Prostate gland (tissue), 2 donors: ENCODE results near the gene C1QTNF6. TPM values are rescaled to one million over a fixed set of nuclear protein-coding genes. Genes with fewer than 3 reads are reported as not detected.

Experiments used
- DNase-seq: peaks from one replicate; pipeline ENCODE4 v3.0.0-alpha.2; 2019; ENCODE audit warnings: low spot score
- H3K27ac ChIP-seq, 2 donors: fragments of 200-600 bp; sonication (generic); 2 replicates each; pipeline ENCODE4 v1.5.1; 2017 to 2019
- H3K27me3 ChIP-seq: fragments of 200-600 bp; sonication (generic); replicated peaks from 2 replicates; pipeline ENCODE4 v1.5.1; 2019; ENCODE audit not compliant: insufficient read depth
- H3K36me3 ChIP-seq, 2 donors: fragments of 200-600 bp; sonication (generic); 1 replicate in 1 of 2; 2 replicates in 1 of 2; pipeline versions ENCODE4 v1.5.1 to v1.8.1; 2017 to 2019
- H3K4me1 ChIP-seq: fragments of 200-600 bp; sonication (generic); replicated peaks from 2 replicates; pipeline ENCODE4 v1.5.1; 2019
- H3K4me3 ChIP-seq, 2 donors: fragments of 200-600 bp; sonication (generic); 2 replicates each; pipeline ENCODE4 v1.5.1; 2017 to 2019
- H3K9me3 ChIP-seq: fragments of 200-600 bp; sonication (generic); 2 replicates; pipeline ENCODE4 v1.5.1; 2017
- CTCF ChIP-seq, 4 experiments: fragments of 200-600 bp in 2 of 4; fragments of 450-650 bp in 2 of 4; sonication (generic) in 2 of 4; IDR thresholded peaks; 1 replicate in 3 of 4; 2 replicates in 1 of 4; pipeline ENCODE4 v1.5.1; 2016 to 2019; ENCODE audit warnings: antibody characterized with exemption in 4 of 4, mild to moderate bottlenecking in 2 of 4, moderate library complexity in 2 of 4
- POLR2A ChIP-seq: fragments of 450-650 bp; IDR thresholded peaks from one replicate; pipeline ENCODE4 v1.6.1; 2016; ENCODE audit warnings: antibody characterized with exemption, mild to moderate bottlenecking
- POLR2AphosphoS5 ChIP-seq: sonication (generic); formaldehyde crosslinking; IDR thresholded peaks from one replicate; pipeline ENCODE4 v1.6.1; 2017; ENCODE audit warnings: antibody characterized with exemption
- WGBS: methylation state at CpG from one replicate; pipeline ENCODE4 v1.1.5; 2018; 5-methylcytosine and 5-hydroxymethylcytosine counted together
- intact Hi-C: fragments of 100-400 bp; cut with DNase I; formaldehyde crosslinking; loops from one replicate; pipeline ENCODE4 v1.14.2; 2022
- total RNA-seq, 2 donors: library from RNA; depleted of rRNA; stranded (reverse); fragments of >200 nt; gene quantifications; one replicate each; pipeline ENCODE4 v1.1.0, GENCODE V29; 2016

Gene C1QTNF6
- total RNA-seq, 2 donors from 2014 or later = 2.1 to 9.3 TPM

GRCh38 chr22:37224757-37225420 is 36.8 kb upstream of the C1QTNF6 start:
- H3K27me3 ChIP-seq = no peaks in the 10 kb centered on the region
- H3K4me1 ChIP-seq = no peaks in the 10 kb centered on the region
- H3K27ac ChIP-seq = no peak overlapping the region
- WGBS = 64% methylated on average over 8 of the region's 8 CpGs
- H3K4me3 ChIP-seq = no peak overlapping the region
- TF ChIP-seq CTCF (IDR thresholded peaks at IDR 0.05) (no peak), POLR2A (no peak), POLR2AphosphoS5 (no peak)
- no peaks in the 10 kb centered on the region for H3K36me3 ChIP-seq
- intact Hi-C loops = no loop called here
- H3K9me3 ChIP-seq = no peaks in the 10 kb centered on the region
- no peak for DNase-seq

GRCh38 chr22:37223965-37224551 is 36.0 kb upstream of the C1QTNF6 start:
- TF ChIP-seq POLR2A (no peak), POLR2AphosphoS5 (no peak), CTCF (IDR thresholded peaks at IDR 0.05) (no peak)
- no peaks in the 10 kb centered on the region for H3K4me1 ChIP-seq
- no peaks in the 10 kb centered on the region for H3K36me3 ChIP-seq
- intact Hi-C loops = no loop called here
- no peak overlapping the region for H3K4me3 ChIP-seq
- WGBS = 83% methylated on average over 3 of the region's 3 CpGs
- H3K27me3 ChIP-seq = peaks cover 4% of the 10 kb centered on the region
- no peak for DNase-seq
- H3K9me3 ChIP-seq = no peaks in the 10 kb centered on the region
- H3K27ac ChIP-seq = no peak overlapping the region

- no peaks in the 10 kb centered on the region for H3K9me3 ChIP-seq
- TF ChIP-seq POLR2A (no peak), CTCF (IDR thresholded peaks at IDR 0.05) (no peak), POLR2AphosphoS5 (no peak)
- 64% methylated on average over 8 of the region's 8 CpGs for WGBS
- no peaks in the 10 kb centered on the region for H3K4me1 ChIP-seq
- H3K4me3 ChIP-seq = no peak overlapping the region
- no peaks in the 10 kb centered on the region for H3K36me3 ChIP-seq
- intact Hi-C loops = no loop called here
- peaks cover 4% of the 10 kb centered on the region for H3K27me3 ChIP-seq
- DNase-seq = no peak
- no peak overlapping the region for H3K27ac ChIP-seq
Measured at GRCh38 chr22:37222440-37222971, 34.5 kb upstream of the C1QTNF6 start.

- WGBS = 94% methylated on average over 10 of the region's 10 CpGs
- no peaks in the 10 kb centered on the region for H3K36me3 ChIP-seq
- no peak for DNase-seq
- no peak for TF ChIP-seq CTCF (IDR thresholded peaks at IDR 0.05)
- TF ChIP-seq POLR2AphosphoS5 = no peak
- TF ChIP-seq POLR2A = no peak
- intact Hi-C loops = no loop called here
- H3K27me3 ChIP-seq = peaks cover 4% of the 10 kb centered on the region
- H3K4me1 ChIP-seq = no peaks in the 10 kb centered on the region
- H3K4me3 ChIP-seq = no peak overlapping the region
- no peaks in the 10 kb centered on the region for H3K9me3 ChIP-seq
- no peak overlapping the region for H3K27ac ChIP-seq
Measured at GRCh38 chr22:37221424-37222333, 33.6 kb upstream of the C1QTNF6 start.
